ENCODE measurements around the gene EXOSC10. TPM values are rescaled to one million over a fixed set of nuclear protein-coding genes. Genes with fewer than 3 reads are reported as not detected.

The EXOSC10 gene
- total RNA-seq, 1 experiment from 2014 or later: 93.1 TPM

GRCh38 chr1:11054181-11054580 lies 45.5 kb downstream of the EXOSC10 start:
- DNase-seq (ENCODE audit: low read depth, low spot score) (no peak), ATAC-seq (peak; percentile 14; the same call in 1 of the 2 replicates)
- peaks cover 5% of the 10 kb centered on the region for H3K36me3 ChIP-seq (ENCODE audit: control insufficient read depth, insufficient read depth, low read length)
- BruUV-seq (replicated peaks): no TSS peak
- ChIA-PET POLR2A (no interaction called here), CTCF (interaction anchor here (0.6 to 1.2 kb wide), 2 partner anchors 17 to 560 kb away, joined by 3 to 8 read pairs; no protein-coding TSS in a partner anchor)
- H3K27ac ChIP-seq (ENCODE audit: low read length): no peak overlapping the region
- in situ Hi-C loops (cut with HindIII; ENCODE audit: low pct_unique_long_range_greater_than_20kb, low sequenced_read_pairs): no loop called here
- H3K4me3 ChIP-seq (ENCODE audit: low read depth in 2 of 2, low read length in 2 of 2): no peak overlapping the region
- intact Hi-C loops (cut with micrococcal nuclease; ENCODE audit: unreplicated experiment): no loop called here
- no peaks in the 10 kb centered on the region for H3K9me3 ChIP-seq (ENCODE audit: control insufficient read depth, insufficient read depth, low read depth, low read length)
- TF ChIP-seq REST (IDR thresholded peaks at IDR 0.05; ENCODE audit: insufficient read depth in 1 of 2, low read depth in 2 of 2, low read length in 1 of 2): no peak
- no peak for TF ChIP-seq SIN3A (IDR thresholded peaks at IDR 0.05; ENCODE audit: borderline replicate concordance, insufficient read depth, low read depth, low read length)
- no peak for TF ChIP-seq CTCF (IDR thresholded peaks at IDR 0.05)
- no peak for TF ChIP-seq POLR2AphosphoS5 (IDR thresholded peaks at IDR 0.05; ENCODE audit: low read depth, low read length)
- no peak for TF ChIP-seq TCF7L2 (IDR thresholded peaks at IDR 0.05; ENCODE audit: low read depth, low read length)
- H3K27me3 ChIP-seq (ENCODE audit: control insufficient read depth, insufficient read depth, low read length): no peaks in the 10 kb centered on the region
- H3K4me1 ChIP-seq (ENCODE audit: control insufficient read depth, insufficient read depth, low read length): peaks cover 14% of the 10 kb centered on the region

- ChIA-PET POLR2A (no interaction called here), CTCF (no interaction called here)
- DNase-seq (ENCODE audit: low read depth, low spot score): no peak
- peak; percentile 94 to 95 for TF ChIP-seq REST (IDR thresholded peaks at IDR 0.05; ENCODE audit: insufficient read depth in 1 of 2, low read depth in 2 of 2, low read length in 1 of 2)
- TF ChIP-seq TCF7L2 (IDR thresholded peaks at IDR 0.05; ENCODE audit: low read depth, low read length): no peak
- Histone ChIP-seq H3K36me3 (ENCODE audit: control insufficient read depth, insufficient read depth, low read length) (peaks cover 5% of the 10 kb centered on the region), H3K9me3 (ENCODE audit: control insufficient read depth, insufficient read depth, low read depth, low read length) (no peaks in the 10 kb centered on the region), H3K4me3 (ENCODE audit: low read depth in 2 of 2, low read length in 2 of 2) (no peak overlapping the region), H3K27ac (ENCODE audit: low read length) (no peak overlapping the region), H3K4me1 (ENCODE audit: control insufficient read depth, insufficient read depth, low read length) (peaks cover 14% of the 10 kb centered on the region), H3K27me3 (ENCODE audit: control insufficient read depth, insufficient read depth, low read length) (no peaks in the 10 kb centered on the region)
- peak; percentile 52 for ATAC-seq
- no TSS peak for BruUV-seq (replicated peaks)
- in situ Hi-C loops (cut with HindIII; ENCODE audit: low pct_unique_long_range_greater_than_20kb, low sequenced_read_pairs): no loop called here
- intact Hi-C loops (cut with micrococcal nuclease; ENCODE audit: unreplicated experiment): no loop called here
Measured at GRCh38 chr1:11053758-11054137, 45.9 kb downstream of the EXOSC10 start.
